Naive thymus-derived CD4-positive, alpha-beta T cell (primary cell): ENCODE data around the gene EIF1AD. TPM values are rescaled to one million over a fixed set of nuclear protein-coding genes. Genes with fewer than 3 reads are reported as not detected.
A peak's percentile ranks its signal among the peaks of the same experiment; 100 is the strongest.

Source experiments
- ATAC-seq: fragments of 150-1000 bp; cut with Tn5 transposase; 2 replicates; pipeline ENCODE4 v1.10.0; 2021; ENCODE audit warnings: mild to moderate bottlenecking, moderate library complexity
- CTCF ChIA-PET: fragments of 350-600 bp; sonication (Branson Sonifier 250); formaldehyde crosslinking; loops from one replicate; lab custom pipeline; 2021; ENCODE audit warnings: antibody characterized with exemption; lab: Charles Lee
- POLR2A ChIA-PET: fragments of 350-600 bp; sonication (Branson Sonifier 250); formaldehyde crosslinking; loops from one replicate; lab custom pipeline; 2021; ENCODE audit warnings: antibody characterized with exemption, inconsistent platforms; lab: Charles Lee
- DNase-seq, 9 donors: peaks; one replicate each; pipeline versions ENCODE4 v3.0.0 to v3.0.0-alpha.2; 2020 to 2022; ENCODE audit warnings: mixed read lengths in 1 of 9
- H3K27ac ChIP-seq: one replicate; pipeline ENCODE4 v1.7.0; 2013; ENCODE audit warnings: mild to moderate bottlenecking, low read depth, low read length, moderate library complexity
- H3K27me3 ChIP-seq, 2 donors: one replicate each; pipeline ENCODE4 v1.7.0; 2013; ENCODE audit warnings: low read length in 2 of 2, mild to moderate bottlenecking in 2 of 2, moderate library complexity in 2 of 2; ENCODE audit not compliant: control insufficient read depth in 2 of 2, insufficient read depth in 2 of 2
- H3K36me3 ChIP-seq, 3 experiments: 1 replicate in 2 of 3; 2 replicates in 1 of 3; pipeline ENCODE4 v1.7.0; 2013; ENCODE audit warnings: low read length in 3 of 3, mild to moderate bottlenecking in 3 of 3, moderate library complexity in 1 of 3; ENCODE audit not compliant: insufficient read depth in 3 of 3, control insufficient read depth in 2 of 3
- H3K4me1 ChIP-seq, 2 donors: one replicate each; pipeline ENCODE4 v1.7.0; 2013; ENCODE audit warnings: low read length in 2 of 2, mild to moderate bottlenecking in 2 of 2, moderate library complexity in 1 of 2; ENCODE audit not compliant: control insufficient read depth in 2 of 2, insufficient read depth in 2 of 2
- H3K4me3 ChIP-seq: 2 replicates; pipeline ENCODE4 v1.7.0; 2013; ENCODE audit warnings: mild to moderate bottlenecking, low read length
- H3K9me3 ChIP-seq, 3 experiments: 1 replicate in 2 of 3; 2 replicates in 1 of 3; pipeline ENCODE4 v1.7.0; 2013; ENCODE audit warnings: low read length in 3 of 3; ENCODE audit not compliant: control insufficient read depth in 2 of 3
- H3K27ac Mint-ChIP-seq, 9 donors: one replicate each; pipeline ENCODE4 v1.8.0; 2020 to 2022; ENCODE audit warnings: mixed read lengths in 9 of 9, mild to moderate bottlenecking in 8 of 9, moderate library complexity in 5 of 9, inconsistent platforms in 2 of 9
- H3K27me3 Mint-ChIP-seq, 5 donors: one replicate each; pipeline ENCODE4 v1.8.0; 2021 to 2022; ENCODE audit warnings: mixed read lengths in 5 of 5, mild to moderate bottlenecking in 1 of 5
- H3K36me3 Mint-ChIP-seq, 5 donors: one replicate each; pipeline ENCODE4 v1.8.0; 2020 to 2022; ENCODE audit warnings: mixed read lengths in 5 of 5, mild to moderate bottlenecking in 3 of 5, inconsistent platforms in 1 of 5
- H3K4me1 Mint-ChIP-seq, 7 donors: one replicate each; pipeline ENCODE4 v1.8.0; 2020 to 2022; ENCODE audit warnings: mixed read lengths in 7 of 7, mild to moderate bottlenecking in 3 of 7, inconsistent platforms in 1 of 7
- H3K4me3 Mint-ChIP-seq, 10 donors: one replicate each; pipeline ENCODE4 v1.8.0; 2020 to 2022; ENCODE audit warnings: mild to moderate bottlenecking in 10 of 10, mixed read lengths in 10 of 10, moderate library complexity in 6 of 10, inconsistent platforms in 2 of 10
- H3K9me3 Mint-ChIP-seq, 11 donors: one replicate each; pipeline ENCODE4 v1.8.0; 2020 to 2022; ENCODE audit warnings: mixed read lengths in 11 of 11, mild to moderate bottlenecking in 4 of 11, inconsistent platforms in 1 of 11, moderate library complexity in 1 of 11
- intact Hi-C, 2 donors: fragments of 100-400 bp; cut with micrococcal nuclease; formaldehyde crosslinking; loops; one replicate each; pipeline ENCODE4 v1.15.1; 2023
- polyA plus RNA-seq, 2 donors: library from polyadenylated mRNA; unstranded; fragments of 300-500 nt; fragmentation: Illumina TruSeq; gene quantifications; one replicate each; pipeline ENCODE4 v1.2.3, GENCODE V29; 2021
- total RNA-seq, 6 experiments: library from RNA in 5 of 6; stranded (reverse) in 5 of 6; gene quantifications; 1 replicate in 5 of 6; 2 replicates in 1 of 6; pipeline ENCODE4 v1.2.3 and lab custom pipeline; 2021 to 2026

EIF1AD gene
- total RNA-seq (100 to 1,000 TPM in 1 of 5 experiments, 10 to 100 TPM in 4; 49.9 to 114 (median 66.7) TPM), polyA plus RNA-seq (10 to 100 TPM; 17.7 to 25.3 TPM), total RNA-seq (lab: John Stamatoyannopoulos, UW) (65.3 reads per million, percentile 76 among the genes with 10 or more reads in this experiment)

GRCh38 chr11:66001942-66002647, at the start of gene EIF1AD, which contains the start of gene BANF1:
EIF1AD (minus strand) TSS chr11:66002157; CDS start chr11:66000389, 1,768 bp downstream.
BANF1 (plus strand) TSS chr11:66002503; CDS start chr11:66003251, 748 bp downstream.
- intact Hi-C loops: loop anchor here (1.0 to 2.0 kb wide), 18 partner anchors 13 to 387 kb away; partner anchors contain the start of genes C11orf68 (in 2 of the 2), CFL1 (in 2 of the 2), DRAP1 (in 2 of the 2) and KAT5 (in 2 of the 2)
- peaks cover 8 to 14% of the 10 kb centered on the region in 2 donors for H3K4me1 ChIP-seq
- Mint-ChIP-seq H3K9me3 (no peaks in the 10 kb centered on the region), H3K4me1 (peaks cover 21 to 58% (median 52%) of the 10 kb centered on the region in 7 donors), H3K36me3 (peaks cover 11 to 44% (median 19%) of the 10 kb centered on the region in 5 donors), H3K27ac (peak within 1 kb of the TSS; percentile 96 to 100 (median 98)), H3K4me3 (peak within 1 kb of the TSS; percentile 97 to 100 (median 99)), H3K27me3 (no peaks in the 10 kb centered on the region)
- H3K9me3 ChIP-seq: no peaks in the 10 kb centered on the region
- H3K27me3 ChIP-seq: no peaks in the 10 kb centered on the region
- ChIA-PET POLR2A (interaction anchor here (0.7 to 1.6 kb wide), 23 partner anchors 8 to 621 kb away, joined by 3 to 54 read pairs (median 4); partner anchors contain the start of genes CCDC85B, FAM89B, FIBP and MUS81), CTCF (interaction anchor here (0.8 to 1.2 kb wide), 5 partner anchors 9 to 114 kb away, joined by 3 to 4 read pairs (median 4); partner anchors contain the start of genes CST6 and FIBP)
- peaks cover 5 to 73% (median 23%) of the 10 kb centered on the region in 3 experiments for H3K36me3 ChIP-seq
- H3K4me3 ChIP-seq: peak within 1 kb of the TSS; percentile 100
- peak; percentile 75 to 96 (median 94) for DNase-seq
- ATAC-seq: peak; percentile 92
- peak within 1 kb of the TSS; percentile 92 for H3K27ac ChIP-seq

GRCh38 chr11:66051371-66051765, 49.4 kb upstream of the EIF1AD start:
- Mint-ChIP-seq H3K36me3 (peaks cover 0 to 24% (median 11%) of the 10 kb centered on the region in 5 donors), H3K4me3 (peak overlapping the region; percentile 90 to 99 (median 96)), H3K27ac (peak overlapping the region; percentile 64 to 99 (median 96)), H3K4me1 (peaks cover 17 to 44% (median 38%) of the 10 kb centered on the region in 7 donors), H3K9me3 (peaks cover 0 to 2% (median 0%) of the 10 kb centered on the region in 11 donors), H3K27me3 (peaks cover 0 to 13% (median 0%) of the 10 kb centered on the region in 5 donors)
- intact Hi-C loops: loop anchor here (1.0 to 10.0 kb wide), 5 partner anchors 147 to 399 kb away; partner anchors contain the start of genes FIBP (in 1 of the 2), FOSL1 (in 1 of the 2), RAB1B (in 1 of the 2) and YIF1A (in 1 of the 2)
- ChIA-PET CTCF (interaction anchor here (5.7 kb wide), 1 partner anchor 17 kb away, joined by 36 read pairs; no protein-coding TSS in a partner anchor), POLR2A (interaction anchor here (0.9 to 3.8 kb wide), 9 partner anchors 18 to 916 kb away, joined by 3 to 37 read pairs (median 6); partner anchors contain the start of genes BANF1, CFL1, EIF1AD and PACS1)
- Histone ChIP-seq H3K4me3 (peak overlapping the region; percentile 88), H3K27me3 (no peaks in the 10 kb centered on the region), H3K27ac (peak overlapping the region; percentile 93), H3K36me3 (peaks cover 8 to 33% (median 14%) of the 10 kb centered on the region in 3 experiments), H3K4me1 (peaks cover 14 to 18% of the 10 kb centered on the region in 2 donors), H3K9me3 (no peaks in the 10 kb centered on the region)
- DNase-seq: no peak
- ATAC-seq: no peak

GRCh38 chr11:66050581-66051231, 48.7 kb upstream of the EIF1AD start:
- H3K27ac Mint-ChIP-seq: peak overlapping the region; percentile 64 to 99 (median 96)
- H3K9me3 Mint-ChIP-seq: peaks cover 0 to 2% (median 0%) of the 10 kb centered on the region in 11 donors
- DNase-seq (no peak), ATAC-seq (no peak)
- peaks cover 14 to 18% of the 10 kb centered on the region in 2 donors for H3K4me1 ChIP-seq
- peaks cover 0 to 20% (median 11%) of the 10 kb centered on the region in 5 donors for H3K36me3 Mint-ChIP-seq
- peak overlapping the region; percentile 93 for H3K27ac ChIP-seq
- H3K9me3 ChIP-seq: no peaks in the 10 kb centered on the region
- intact Hi-C loops: loop anchor here (1.0 to 10.0 kb wide), 5 partner anchors 146 to 398 kb away; partner anchors contain the start of genes FIBP (in 1 of the 2), FOSL1 (in 1 of the 2), RAB1B (in 1 of the 2) and YIF1A (in 1 of the 2)
- ChIA-PET CTCF (interaction anchor here (0.6 kb wide), 1 partner anchor 1021 kb away, joined by 6 read pairs; no protein-coding TSS in a partner anchor), POLR2A (interaction anchor here (1.2 to 3.8 kb wide), 6 partner anchors 19 to 916 kb away, joined by 3 to 37 read pairs (median 7); partner anchors contain the start of genes BANF1, CFL1, EIF1AD and PACS1)
- H3K4me3 ChIP-seq: no peak overlapping the region
- H3K4me3 Mint-ChIP-seq: peak overlapping the region; percentile 90 to 99 (median 96)
- H3K27me3 ChIP-seq: no peaks in the 10 kb centered on the region
- peaks cover 7 to 26% (median 10%) of the 10 kb centered on the region in 3 experiments for H3K36me3 ChIP-seq
- H3K4me1 Mint-ChIP-seq: peaks cover 17 to 46% (median 40%) of the 10 kb centered on the region in 7 donors
- H3K27me3 Mint-ChIP-seq: peaks cover 0 to 13% (median 0%) of the 10 kb centered on the region in 5 donors

GRCh38 chr11:66048547-66049323, 46.8 kb upstream of the EIF1AD start, which contains the start of gene GAL3ST3:
GAL3ST3 (minus strand) TSS chr11:66049161; CDS start chr11:66045415, 3,746 bp downstream.
- DNase-seq (no peak), ATAC-seq (no peak)
- H3K27ac ChIP-seq: no peak within 1 kb of the TSS
- no peaks in the 10 kb centered on the region for H3K9me3 ChIP-seq
- Mint-ChIP-seq H3K4me3 (peak within 1 kb of the TSS in 9 of 10 donors; percentile 21 to 74 (median 42)), H3K27ac (peak within 1 kb of the TSS in 4 of 9 donors; percentile 14 to 78 (median 38)), H3K9me3 (peaks cover 0 to 2% (median 0%) of the 10 kb centered on the region in 11 donors), H3K27me3 (peaks cover 0 to 13% (median 0%) of the 10 kb centered on the region in 5 donors), H3K36me3 (peaks cover 0 to 10% (median 4%) of the 10 kb centered on the region in 5 donors), H3K4me1 (peaks cover 25 to 50% (median 39%) of the 10 kb centered on the region in 7 donors)
- intact Hi-C loops: no loop called here
- POLR2A ChIA-PET: interaction anchor here (1.7 kb wide), 1 partner anchor 85 kb away, joined by 4 read pairs; no protein-coding TSS in a partner anchor
- H3K36me3 ChIP-seq: peaks cover 0 to 11% (median 0%) of the 10 kb centered on the region in 3 experiments
- CTCF ChIA-PET: interaction anchor here (0.5 to 0.7 kb wide), 2 partner anchors 54 to 86 kb away, joined by 3 read pairs; no protein-coding TSS in a partner anchor
- no peaks in the 10 kb centered on the region for H3K27me3 ChIP-seq
- H3K4me1 ChIP-seq: peaks cover 14 to 23% of the 10 kb centered on the region in 2 donors
- no peak within 1 kb of the TSS for H3K4me3 ChIP-seq
